A673 (cell line): ENCODE measurements around the gene C11orf52. TPM values are rescaled to one million over a fixed set of nuclear protein-coding genes. Genes with fewer than 3 reads are reported as not detected.

Experiments
- BruUV-seq: library from RNA; stranded (reverse); fragments of 400-500 nt; replicated peaks from 2 replicates; lab custom pipeline; 2021; lab: Mats Ljungman, UMichigan
- CTCF ChIA-PET: fragments of 300-600 bp; sonication (Branson Sonifier 250); formaldehyde crosslinking; loops from one replicate; lab custom pipeline; 2022; ENCODE audit warnings: antibody characterized with exemption; lab: Charles Lee
- POLR2A ChIA-PET: fragments of 300-600 bp; sonication (Branson Sonifier 250); formaldehyde crosslinking; loops from one replicate; lab custom pipeline; 2022; ENCODE audit warnings: antibody characterized with exemption; ENCODE audit not compliant: low non-redundant PET; lab: Charles Lee
- DNase-seq: peaks from one replicate; pipeline ENCODE4 v3.0.0-alpha.2; 2015; ENCODE audit warnings: low spot score
- H3K27ac ChIP-seq: fragments of 200-600 bp; sonication (generic); 2 replicates; pipeline ENCODE4 v1.5.1; 2016; ENCODE audit warnings: mixed run types, low read depth, mild to moderate bottlenecking, mixed read lengths, antibody characterized with exemption, low read length; ENCODE audit not compliant: poor library complexity, severe bottlenecking
- H3K27me3 ChIP-seq: fragments of 200-600 bp; sonication (generic); replicated peaks from 2 replicates; pipeline ENCODE4 v1.6.1; 2017; ENCODE audit warnings: mixed run types, low read depth, mild to moderate bottlenecking, mixed read lengths, antibody characterized with exemption, low read length; ENCODE audit not compliant: insufficient read depth, poor library complexity
- H3K36me3 ChIP-seq: fragments of 200-600 bp; sonication (generic); 2 replicates; pipeline ENCODE4 v1.6.1; 2016; ENCODE audit warnings: mixed run types, mild to moderate bottlenecking, mixed read lengths, antibody characterized with exemption, low read length; ENCODE audit not compliant: insufficient read depth, poor library complexity, severe bottlenecking
- H3K4me1 ChIP-seq: fragments of 200-600 bp; sonication (generic); 2 replicates; pipeline ENCODE4 v1.6.1; 2017; ENCODE audit warnings: mixed run types, mild to moderate bottlenecking, mixed read lengths, antibody characterized with exemption, low read length; ENCODE audit not compliant: insufficient read depth, poor library complexity, severe bottlenecking
- H3K4me3 ChIP-seq: fragments of 200-600 bp; sonication (generic); 2 replicates; pipeline ENCODE4 v1.5.1; 2016; ENCODE audit warnings: low read depth, mixed run types, mild to moderate bottlenecking, mixed read lengths, low read length; ENCODE audit not compliant: poor library complexity, severe bottlenecking
- H3K9me3 ChIP-seq: fragments of 200-600 bp; sonication (generic); 2 replicates; pipeline ENCODE4 v1.6.1; 2016; ENCODE audit warnings: mixed run types, low read depth, mild to moderate bottlenecking, mixed read lengths, antibody characterized with exemption, low read length; ENCODE audit not compliant: poor library complexity, severe bottlenecking
- CTCF ChIP-seq: fragments of 300-800, 200-600 bp; sonication (generic); conservative IDR thresholded peaks from 2 replicates; pipeline ENCODE4 v1.5.1; 2017; ENCODE audit warnings: low read depth, mild to moderate bottlenecking, antibody characterized with exemption, low read length, moderate library complexity, mixed read lengths
- EZH2 ChIP-seq: fragments of 200-600 bp; sonication (generic); IDR thresholded peaks from 2 replicates; pipeline ENCODE4 v1.6.1; 2017; ENCODE audit warnings: borderline replicate concordance, low read depth, mild to moderate bottlenecking, mixed read lengths, antibody characterized with exemption, low read length; ENCODE audit not compliant: poor library complexity, severe bottlenecking
- intact Hi-C: fragments of 100-400 bp; cut with micrococcal nuclease; formaldehyde crosslinking; loops from one replicate; pipeline ENCODE4 v1.10.0; 2022; ENCODE audit not compliant: unreplicated experiment
- total RNA-seq: library from RNA; stranded (reverse); gene quantifications from 2 replicates; pipeline ENCODE4 v1.2.3, GENCODE V29; 2021

Gene C11orf52
- total RNA-seq, 1 experiment from 2014 or later = 1.4 TPM

- Histone ChIP-seq H3K36me3 (no peaks in the 10 kb centered on the region), H3K4me1 (peaks cover 12% of the 10 kb centered on the region), H3K27me3 (no peaks in the 10 kb centered on the region), H3K9me3 (no peaks in the 10 kb centered on the region), H3K4me3 (no peak overlapping the region), H3K27ac (no peak overlapping the region)
- BruUV-seq = no TSS peak
- TF ChIP-seq EZH2 (no peak), CTCF (no peak)
- POLR2A ChIA-PET = no interaction called here
- intact Hi-C loops = no loop called here
- CTCF ChIA-PET = no interaction called here
- no peak for DNase-seq
Observed at GRCh38 chr11:111944139-111944538, 25.4 kb downstream of the C11orf52 start.

DNA sequence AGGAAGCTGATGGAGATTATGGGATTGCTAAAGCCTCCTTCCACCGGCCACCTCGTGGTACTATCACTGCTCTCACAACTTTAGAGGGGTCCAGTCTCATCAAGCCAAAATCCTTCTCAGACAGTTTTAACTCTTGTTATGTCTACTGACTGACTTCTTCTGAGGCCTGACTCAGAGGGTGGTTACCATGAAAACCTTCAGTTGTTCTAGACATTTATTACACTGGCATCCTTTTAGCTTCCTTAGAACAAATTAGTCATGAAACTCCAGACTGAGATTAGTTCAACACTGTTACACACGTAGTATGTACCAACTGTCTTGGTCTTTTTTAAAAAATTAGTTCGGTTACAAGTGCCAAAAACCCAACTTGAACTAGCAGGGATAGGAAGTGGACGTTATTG, 25.9 kb downstream of the C11orf52 start:
- peaks cover 8% of the 10 kb centered on the region for H3K4me1 ChIP-seq
- TF ChIP-seq EZH2 = no peak
- no peak for TF ChIP-seq CTCF
- POLR2A ChIA-PET = no interaction called here
- intact Hi-C loops = no loop called here
- H3K4me3 ChIP-seq = no peak overlapping the region
- H3K27me3 ChIP-seq = no peaks in the 10 kb centered on the region
- DNase-seq = no peak
- H3K36me3 ChIP-seq = no peaks in the 10 kb centered on the region
- CTCF ChIA-PET = interaction anchor here (0.6 kb wide), 1 partner anchor 168 kb away, joined by 4 read pairs; no protein-coding TSS in a partner anchor
- H3K9me3 ChIP-seq = no peaks in the 10 kb centered on the region
- H3K27ac ChIP-seq = no peak overlapping the region
- BruUV-seq = no TSS peak

DNA sequence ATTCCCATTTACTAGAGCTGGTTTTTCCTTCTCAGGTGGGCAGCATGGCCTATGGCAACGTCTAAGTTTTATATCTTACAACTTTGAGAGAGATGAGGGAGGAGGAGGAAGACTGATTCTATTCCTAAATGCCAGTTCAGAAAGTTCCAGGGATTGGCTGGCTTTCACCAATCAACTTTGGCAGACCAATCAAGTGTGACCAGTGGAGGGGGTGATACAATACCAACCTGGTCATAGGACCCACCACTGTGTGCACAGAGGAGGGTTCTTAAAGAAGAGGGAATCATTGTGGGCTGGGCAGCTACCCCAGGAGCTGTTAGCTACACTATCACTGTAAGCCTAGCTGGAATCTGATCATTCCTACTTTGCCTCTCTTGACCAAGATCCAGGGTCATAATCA, 26.5 kb downstream of the C11orf52 start:
- no peak for DNase-seq
- ChIA-PET POLR2A (no interaction called here), CTCF (interaction anchor here (0.6 kb wide), 1 partner anchor 168 kb away, joined by 4 read pairs; no protein-coding TSS in a partner anchor)
- Histone ChIP-seq H3K9me3 (no peaks in the 10 kb centered on the region), H3K27ac (no peak overlapping the region), H3K36me3 (no peaks in the 10 kb centered on the region), H3K4me3 (no peak overlapping the region), H3K4me1 (peaks cover 5% of the 10 kb centered on the region), H3K27me3 (no peaks in the 10 kb centered on the region)
- no TSS peak for BruUV-seq
- intact Hi-C loops = no loop called here
- TF ChIP-seq EZH2 (no peak), CTCF (no peak)
